ENCODE results near the gene SYNC. TPM values are rescaled to one million over a fixed set of nuclear protein-coding genes. Genes with fewer than 3 reads are reported as not detected.

SYNC gene
- total RNA-seq, 1 donor = 139 TPM

- no peaks in the 10 kb centered on the region for H4K20me1 ChIP-seq (ENCODE audit: insufficient read depth, low read length)
- no peak overlapping the region for H3K27ac ChIP-seq (ENCODE audit: low read depth, low read length)
- H3K4me3 ChIP-seq (ENCODE audit: insufficient read depth, low read length) = no peak overlapping the region
- peak; percentile 69 for DNase-seq (ENCODE audit: insufficient read length, low spot score, missing footprints)
- H3K4me1 ChIP-seq (ENCODE audit: insufficient read depth, low read length) = peaks cover 7% of the 10 kb centered on the region
- H3K27me3 ChIP-seq (ENCODE audit: insufficient read depth, low read length) = no peaks in the 10 kb centered on the region
- H3K4me2 ChIP-seq (ENCODE audit: insufficient read depth, low read length) = no peak overlapping the region
- H2AFZ ChIP-seq (ENCODE audit: low read length) = no peak overlapping the region
- no peaks in the 10 kb centered on the region for H3K9me3 ChIP-seq (ENCODE audit: low read depth, low read length)
- no peaks in the 10 kb centered on the region for H3K79me2 ChIP-seq (ENCODE audit: insufficient read depth, low read length)
- no peak for TF ChIP-seq CTCF (IDR thresholded peaks at IDR 0.05; ENCODE audit: extremely low read depth, low read depth, low read length)
- H3K36me3 ChIP-seq (ENCODE audit: insufficient read depth, low read length) = no peaks in the 10 kb centered on the region
Measured at GRCh38 chr1:32719681-32720275, 17.2 kb upstream of the SYNC start.

GRCh38 chr1:32718527-32718926 is 16.0 kb upstream of the SYNC start:
- Histone ChIP-seq H3K4me1 (ENCODE audit: insufficient read depth, low read length) (peaks cover 6% of the 10 kb centered on the region), H3K27ac (ENCODE audit: low read depth, low read length) (no peak overlapping the region)
- TF ChIP-seq CTCF (IDR thresholded peaks at IDR 0.05; ENCODE audit: extremely low read depth, low read depth, low read length) = no peak

GRCh38 chr1:32718036-32718435 is 15.5 kb upstream of the SYNC start:
- no peaks in the 10 kb centered on the region for H3K9me3 ChIP-seq (ENCODE audit: low read depth, low read length)
- H3K4me2 ChIP-seq (ENCODE audit: insufficient read depth, low read length) = no peak overlapping the region
- peak; percentile 52 for DNase-seq (ENCODE audit: insufficient read length, low spot score, missing footprints)
- H3K79me2 ChIP-seq (ENCODE audit: insufficient read depth, low read length) = no peaks in the 10 kb centered on the region
- no peaks in the 10 kb centered on the region for H4K20me1 ChIP-seq (ENCODE audit: insufficient read depth, low read length)
- no peak for TF ChIP-seq CTCF (IDR thresholded peaks at IDR 0.05; ENCODE audit: extremely low read depth, low read depth, low read length)
- H3K4me3 ChIP-seq (ENCODE audit: insufficient read depth, low read length) = no peak overlapping the region
- H3K4me1 ChIP-seq (ENCODE audit: insufficient read depth, low read length) = peaks cover 6% of the 10 kb centered on the region
- H3K36me3 ChIP-seq (ENCODE audit: insufficient read depth, low read length) = no peaks in the 10 kb centered on the region
- H2AFZ ChIP-seq (ENCODE audit: low read length) = no peak overlapping the region
- no peaks in the 10 kb centered on the region for H3K27me3 ChIP-seq (ENCODE audit: insufficient read depth, low read length)
- H3K27ac ChIP-seq (ENCODE audit: low read depth, low read length) = no peak overlapping the region

More at GRCh38 chr1:32718527-32718926, 16.0 kb upstream of the SYNC start:
- H3K79me2 ChIP-seq (ENCODE audit: insufficient read depth, low read length) = no peaks in the 10 kb centered on the region
- H3K36me3 ChIP-seq (ENCODE audit: insufficient read depth, low read length) = no peaks in the 10 kb centered on the region
- no peak overlapping the region for H3K4me3 ChIP-seq (ENCODE audit: insufficient read depth, low read length)
- no peak overlapping the region for H3K4me2 ChIP-seq (ENCODE audit: insufficient read depth, low read length)
- H2AFZ ChIP-seq (ENCODE audit: low read length) = no peak overlapping the region
- peak; percentile 41 for DNase-seq (ENCODE audit: insufficient read length, low spot score, missing footprints)
- no peaks in the 10 kb centered on the region for H3K27me3 ChIP-seq (ENCODE audit: insufficient read depth, low read length)
- no peaks in the 10 kb centered on the region for H4K20me1 ChIP-seq (ENCODE audit: insufficient read depth, low read length)
- no peaks in the 10 kb centered on the region for H3K9me3 ChIP-seq (ENCODE audit: low read depth, low read length)

- Histone ChIP-seq H3K27me3 (ENCODE audit: insufficient read depth, low read length) (no peaks in the 10 kb centered on the region), H2AFZ (ENCODE audit: low read length) (no peak overlapping the region), H3K9me3 (ENCODE audit: low read depth, low read length) (no peaks in the 10 kb centered on the region), H3K4me2 (ENCODE audit: insufficient read depth, low read length) (no peak overlapping the region), H3K4me1 (ENCODE audit: insufficient read depth, low read length) (peaks cover 5% of the 10 kb centered on the region), H3K27ac (ENCODE audit: low read depth, low read length) (no peak overlapping the region), H3K79me2 (ENCODE audit: insufficient read depth, low read length) (no peaks in the 10 kb centered on the region), H3K4me3 (ENCODE audit: insufficient read depth, low read length) (no peak overlapping the region), H4K20me1 (ENCODE audit: insufficient read depth, low read length) (no peaks in the 10 kb centered on the region), H3K36me3 (ENCODE audit: insufficient read depth, low read length) (no peaks in the 10 kb centered on the region)
- no peak for TF ChIP-seq CTCF (IDR thresholded peaks at IDR 0.05; ENCODE audit: extremely low read depth, low read depth, low read length)
- DNase-seq (ENCODE audit: insufficient read length, low spot score, missing footprints) = no peak
Measured at GRCh38 chr1:32717503-32717902, 14.9 kb upstream of the SYNC start.

Measured in osteoblast (primary cell).